Measurements from ENCODE around the gene CLIC2.
"Not testable (repeated sequence)": the region's sequence is repeated elsewhere in the genome, so short reads cannot be mapped to it uniquely, and the experiment has no call there.

- TF ChIP-seq POLR2AphosphoS5 (IDR thresholded peaks at IDR 0.05; ENCODE audit: low read depth, low read length); EZH2phosphoT487 (IDR thresholded peaks at IDR 0.05; ENCODE audit: borderline replicate concordance); EZH2 (IDR thresholded peaks at IDR 0.05); EGR1 (IDR thresholded peaks at IDR 0.05; ENCODE audit: low read depth); SRF (IDR thresholded peaks at IDR 0.05; ENCODE audit: low read depth); YY1 (IDR thresholded peaks at IDR 0.05; ENCODE audit: extremely low read depth, insufficient replicate concordance, low read depth, low read length); POLR2A (IDR thresholded peaks at IDR 0.05; ENCODE audit: borderline replicate concordance, extremely low read depth, insufficient read depth, insufficient read length): not testable (repeated sequence)
- TF ChIP-seq, protein P1, sequence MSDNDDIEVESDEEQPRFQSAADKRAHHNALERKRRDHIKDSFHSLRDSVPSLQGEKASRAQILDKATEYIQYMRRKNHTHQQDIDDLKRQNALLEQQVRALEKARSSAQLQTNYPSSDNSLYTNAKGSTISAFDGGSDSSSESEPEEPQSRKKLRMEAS (IDR thresholded peaks at IDR 0.05), result not testable (repeated sequence)
- TF ChIP-seq, protein P2, sequence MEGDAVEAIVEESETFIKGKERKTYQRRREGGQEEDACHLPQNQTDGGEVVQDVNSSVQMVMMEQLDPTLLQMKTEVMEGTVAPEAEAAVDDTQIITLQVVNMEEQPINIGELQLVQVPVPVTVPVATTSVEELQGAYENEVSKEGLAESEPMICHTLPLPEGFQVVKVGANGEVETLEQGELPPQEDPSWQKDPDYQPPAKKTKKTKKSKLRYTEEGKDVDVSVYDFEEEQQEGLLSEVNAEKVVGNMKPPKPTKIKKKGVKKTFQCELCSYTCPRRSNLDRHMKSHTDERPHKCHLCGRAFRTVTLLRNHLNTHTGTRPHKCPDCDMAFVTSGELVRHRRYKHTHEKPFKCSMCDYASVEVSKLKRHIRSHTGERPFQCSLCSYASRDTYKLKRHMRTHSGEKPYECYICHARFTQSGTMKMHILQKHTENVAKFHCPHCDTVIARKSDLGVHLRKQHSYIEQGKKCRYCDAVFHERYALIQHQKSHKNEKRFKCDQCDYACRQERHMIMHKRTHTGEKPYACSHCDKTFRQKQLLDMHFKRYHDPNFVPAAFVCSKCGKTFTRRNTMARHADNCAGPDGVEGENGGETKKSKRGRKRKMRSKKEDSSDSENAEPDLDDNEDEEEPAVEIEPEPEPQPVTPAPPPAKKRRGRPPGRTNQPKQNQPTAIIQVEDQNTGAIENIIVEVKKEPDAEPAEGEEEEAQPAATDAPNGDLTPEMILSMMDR (IDR thresholded peaks at IDR 0.05 in 2 of 3, conservative IDR thresholded peaks at IDR 0.05 in 1 of 3; ENCODE audit: borderline replicate concordance in 1 of 3, insufficient read depth in 1 of 3, low read depth in 2 of 3, low read length in 2 of 3), result not testable (repeated sequence)
Observed at GRCh38 chrX:155335337-155335712, 911 bp upstream of the CLIC2 start.
